Stimulated activated CD4-positive, alpha-beta T cell treated with anti-CD3 and anti-CD28 coated beads, Interleukin-2, amount 100 ng/mL, for 4 hours (primary cell): ENCODE measurements around the gene CLCN7.

Source experiments
- DNase-seq: peaks from one replicate; pipeline ENCODE4 v3.0.0-alpha.2; 2020; ENCODE audit warnings: low read depth

The CLCN7 gene

DNA sequence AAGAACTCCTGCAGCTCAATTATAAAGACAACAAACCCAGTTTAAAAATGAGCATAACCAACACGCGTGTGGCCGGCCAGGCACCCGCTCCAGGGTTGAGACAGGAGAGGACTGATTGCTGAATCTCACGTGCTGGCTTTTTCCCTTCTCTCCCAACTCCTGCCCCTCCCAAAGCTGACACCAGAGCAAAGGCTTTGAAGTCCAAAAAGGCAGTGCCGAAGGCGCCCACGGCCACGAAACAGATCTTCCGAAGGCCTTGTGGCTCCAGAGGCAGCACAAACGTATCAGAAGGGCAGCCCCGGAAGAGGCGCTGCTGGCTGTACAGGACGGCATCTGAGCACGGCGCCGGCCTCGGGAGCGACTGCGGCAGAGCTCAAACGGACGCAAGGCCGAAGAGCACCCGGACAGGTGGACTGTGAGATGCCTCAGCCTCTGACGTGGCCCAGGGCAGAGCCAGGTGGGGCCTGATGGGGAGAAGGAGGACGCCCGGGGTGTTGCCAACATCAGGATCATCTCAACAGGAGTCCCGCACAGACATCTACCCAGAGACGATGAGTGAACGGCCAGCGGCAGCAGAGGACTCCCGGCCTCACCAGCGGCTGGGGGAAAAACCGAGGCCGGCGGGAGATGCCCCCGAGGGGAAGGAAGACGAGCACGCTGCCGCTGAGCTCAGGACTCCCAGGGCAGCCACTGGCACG is 10.5 kb downstream of the CLCN7 start:
- no peak for DNase-seq

DNA sequence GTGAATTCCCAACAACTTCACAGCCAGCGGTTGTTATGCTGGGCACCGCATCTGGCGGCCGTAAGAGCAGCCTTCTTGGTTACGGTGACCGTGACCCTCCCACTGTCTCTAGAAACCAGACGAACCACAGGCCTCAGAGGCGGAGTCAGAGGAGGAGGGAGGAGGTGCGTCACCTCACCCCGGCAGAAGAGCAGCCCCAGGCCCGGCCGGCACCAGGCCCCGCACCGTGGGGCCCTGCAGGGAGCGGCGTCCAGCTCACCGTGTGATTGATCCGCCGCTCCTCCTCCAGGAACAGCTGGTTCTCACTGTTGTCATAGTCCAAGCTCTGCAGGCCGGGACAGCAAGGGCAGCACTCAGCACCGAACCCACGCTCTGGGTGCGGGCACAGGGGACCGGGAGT is 13.7 kb downstream of the CLCN7 start:
- DNase-seq, result no peak

GRCh38 chr16:1460602-1461138 is 14.2 kb downstream of the CLCN7 start:
- no peak for DNase-seq

DNA sequence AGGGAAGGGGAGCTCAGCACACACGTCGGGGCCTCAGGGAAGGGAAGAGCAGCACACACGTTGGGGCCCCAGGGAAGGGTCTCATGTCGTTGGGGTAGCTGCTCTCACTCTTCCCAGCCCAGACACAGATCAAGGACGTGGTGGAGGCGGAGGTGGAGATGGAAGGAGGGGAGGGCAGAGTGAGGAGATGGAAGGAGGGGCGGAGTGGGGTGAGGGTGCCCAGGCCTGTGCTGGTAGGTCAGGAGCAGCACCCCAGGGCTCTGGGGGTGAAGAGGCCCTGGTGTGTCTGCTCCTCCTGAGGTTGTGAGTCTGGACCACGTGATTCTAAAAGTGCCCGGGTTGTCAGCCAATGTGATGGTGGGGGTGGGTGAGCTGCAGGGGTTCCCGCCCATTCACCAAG is 14.9 kb downstream of the CLCN7 start:
- no peak for DNase-seq

GRCh38 chr16:1458977-1459341 is 15.9 kb downstream of the CLCN7 start:
- no peak for DNase-seq

GRCh38 chr16:1458336-1458976 is 16.4 kb downstream of the CLCN7 start:
- DNase-seq, result peak; percentile 6

DNA sequence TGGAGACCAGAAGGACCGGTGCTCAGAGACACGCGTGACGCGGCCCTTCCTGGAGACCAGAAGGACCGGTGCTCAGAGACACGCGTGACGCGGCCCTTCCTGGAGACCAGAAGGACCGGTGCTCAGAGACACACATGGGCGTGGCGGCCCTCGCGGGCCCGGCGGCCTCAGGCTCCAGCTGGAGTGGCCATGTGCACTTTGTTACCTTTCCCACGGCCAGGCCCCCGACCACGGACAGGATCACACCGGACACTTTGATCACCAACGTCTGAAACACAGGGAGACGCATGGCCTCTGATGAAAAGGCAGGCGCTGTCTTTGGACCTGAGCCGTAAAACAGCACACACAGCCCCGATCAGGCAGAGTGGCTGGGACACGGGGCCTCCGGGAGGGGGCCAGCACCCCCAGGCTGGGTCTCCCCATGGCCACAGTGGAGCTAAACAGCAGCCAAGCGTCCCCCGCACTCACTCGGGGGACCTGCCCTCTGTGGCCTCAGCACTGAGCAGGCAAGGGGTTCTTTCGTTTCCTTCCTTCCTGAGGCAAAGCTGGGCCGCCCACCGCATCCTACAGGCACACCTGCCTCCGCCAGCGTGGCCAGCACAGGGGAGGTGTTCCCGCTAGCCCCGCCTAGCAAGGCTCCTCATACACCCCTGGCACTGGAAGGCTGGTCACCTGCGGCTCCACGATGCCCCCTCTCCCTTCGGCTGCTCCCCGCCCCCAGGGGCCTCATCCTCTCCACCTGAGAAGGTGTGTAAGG is 17.2 kb downstream of the CLCN7 start:
- DNase-seq, result no peak

- no peak for DNase-seq
Measured at GRCh38 chr16:1456951-1457350, 17.9 kb downstream of the CLCN7 start.

- DNase-seq, result no peak
Measured at GRCh38 chr16:1455190-1456171, 19.3 kb downstream of the CLCN7 start.

DNA sequence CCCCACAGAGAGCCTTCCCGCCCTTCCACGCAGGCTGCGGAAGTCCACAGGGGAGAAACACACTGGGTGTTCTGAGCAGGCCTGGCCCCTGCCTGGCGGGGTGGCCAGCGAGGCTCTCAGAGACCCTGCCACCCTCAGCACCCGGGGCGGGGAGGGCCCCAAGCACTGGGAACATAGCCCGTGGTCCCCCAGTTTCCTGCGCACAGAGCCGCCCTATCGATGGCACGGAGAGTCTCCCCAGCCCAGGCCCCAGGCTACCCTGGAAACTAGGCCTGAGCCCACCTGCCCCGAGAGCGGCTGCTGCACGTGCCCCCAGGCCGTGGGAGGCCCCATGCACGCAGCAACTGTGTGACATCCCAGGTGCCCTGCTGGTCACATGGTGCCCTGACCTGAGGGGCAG is 20.3 kb downstream of the CLCN7 start:
- no peak for DNase-seq

DNA sequence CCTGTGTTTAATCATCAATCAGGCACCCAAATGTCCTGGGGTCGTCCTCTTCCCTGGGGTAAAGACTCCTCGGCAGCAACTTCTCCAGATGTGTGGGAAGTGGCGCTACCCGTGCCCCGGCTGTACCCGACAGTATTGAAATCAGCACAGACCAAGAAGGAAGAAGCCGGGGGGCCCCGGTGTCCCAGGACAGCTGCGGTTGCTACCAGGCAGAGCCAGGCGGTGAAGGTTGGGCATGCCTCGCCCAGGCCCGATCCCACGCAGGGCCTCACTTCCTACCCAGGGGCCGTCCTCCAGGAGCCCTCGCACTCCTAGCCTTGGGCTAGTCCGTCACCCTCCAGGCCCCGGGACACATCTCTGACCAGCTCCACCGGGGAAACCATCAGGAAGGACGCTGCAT is 21.5 kb downstream of the CLCN7 start:
- DNase-seq, result no peak

DNA sequence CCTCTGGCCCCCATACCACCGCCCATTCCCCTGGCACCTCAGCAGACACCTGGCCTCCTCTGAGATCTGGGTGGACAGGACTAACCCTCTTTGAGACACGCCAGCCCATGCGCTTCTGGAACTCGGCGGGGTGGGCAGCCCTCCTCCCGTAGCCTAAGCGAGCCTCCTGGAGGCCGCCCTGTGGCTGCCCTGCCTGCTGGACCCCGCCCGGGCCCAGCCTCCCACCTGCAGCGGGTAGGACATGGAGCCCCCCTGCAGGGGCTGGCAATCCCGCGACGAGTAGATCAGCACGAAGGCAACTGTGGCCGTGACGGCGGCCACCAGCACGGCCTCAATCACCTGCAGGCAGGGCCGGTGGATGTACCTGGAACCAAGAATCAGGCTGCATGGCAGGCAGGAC is 22.3 kb downstream of the CLCN7 start:
- no peak for DNase-seq

DNA sequence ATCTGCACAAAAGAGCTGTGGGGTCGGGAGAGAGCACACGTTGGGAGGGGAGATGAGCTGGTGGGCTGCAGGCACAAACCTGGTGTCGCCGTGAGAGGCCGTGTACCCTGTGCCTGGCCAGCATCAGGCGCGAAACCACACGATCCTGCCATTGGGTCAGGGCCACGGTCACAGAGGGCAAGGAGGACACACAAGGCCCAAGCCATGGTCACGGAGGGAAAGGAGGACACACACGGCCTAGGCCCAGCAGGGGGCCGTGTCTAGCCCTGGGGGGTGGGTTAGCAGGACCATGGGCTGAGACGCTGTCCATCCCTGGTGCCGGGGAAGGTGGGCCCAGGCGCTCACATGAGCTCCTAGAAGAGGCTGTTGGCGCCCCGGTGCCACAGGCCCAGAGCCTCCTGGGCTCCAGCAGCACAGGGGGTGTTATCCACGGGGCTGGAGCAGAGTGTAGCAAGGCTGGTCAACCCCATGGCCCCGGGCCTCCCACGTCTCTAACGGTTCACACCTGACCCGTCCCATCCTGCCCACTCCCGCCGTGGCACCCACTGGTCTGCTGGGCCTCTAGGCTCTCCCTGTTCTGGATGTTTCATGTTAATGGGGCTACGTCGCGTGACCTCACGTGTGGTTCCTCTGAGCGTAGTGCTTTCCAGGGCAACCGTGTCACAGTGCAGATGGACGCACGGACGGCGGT is 23.0 kb downstream of the CLCN7 start:
- no peak for DNase-seq

DNA sequence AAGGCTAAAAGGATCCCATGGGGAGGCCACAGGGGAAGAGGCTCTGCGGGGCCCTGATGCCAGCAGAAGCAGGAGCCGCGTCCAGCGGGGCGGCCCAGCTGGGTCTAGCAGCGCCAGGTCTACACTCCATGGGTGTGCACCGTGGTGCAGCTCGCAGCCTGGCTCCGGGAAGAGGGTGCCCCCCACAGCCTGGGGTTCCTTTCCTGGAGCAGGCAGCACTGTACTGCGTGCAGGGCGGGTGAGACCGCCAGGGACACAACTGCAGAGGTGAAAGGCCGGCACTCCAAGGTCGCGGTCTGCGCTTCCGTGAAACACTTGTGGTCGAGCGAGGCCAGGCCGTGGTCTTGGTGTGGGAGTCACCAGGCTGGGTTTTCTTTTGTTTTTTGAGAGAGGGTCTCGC is 24.0 kb downstream of the CLCN7 start:
- DNase-seq, result no peak

DNA sequence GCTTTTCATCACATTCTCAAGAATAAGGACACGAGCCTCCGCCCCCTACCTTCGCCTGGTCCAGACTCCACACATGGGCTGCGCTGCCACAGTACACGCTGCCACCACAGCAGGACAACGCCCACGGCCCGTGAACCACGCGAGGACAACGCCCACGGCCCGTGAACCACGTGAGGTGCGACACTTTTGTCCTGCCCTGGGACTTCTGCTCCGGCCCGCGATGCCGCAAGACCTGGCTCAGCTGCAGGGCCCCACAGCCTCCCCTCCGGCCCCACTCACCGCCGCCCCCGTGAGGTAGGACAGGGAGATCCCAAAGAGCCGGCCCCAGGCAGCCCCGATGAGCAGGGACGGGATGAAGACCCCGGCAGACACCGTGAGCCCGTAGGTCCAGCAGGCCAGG is 24.6 kb downstream of the CLCN7 start:
- DNase-seq, result no peak

DNA sequence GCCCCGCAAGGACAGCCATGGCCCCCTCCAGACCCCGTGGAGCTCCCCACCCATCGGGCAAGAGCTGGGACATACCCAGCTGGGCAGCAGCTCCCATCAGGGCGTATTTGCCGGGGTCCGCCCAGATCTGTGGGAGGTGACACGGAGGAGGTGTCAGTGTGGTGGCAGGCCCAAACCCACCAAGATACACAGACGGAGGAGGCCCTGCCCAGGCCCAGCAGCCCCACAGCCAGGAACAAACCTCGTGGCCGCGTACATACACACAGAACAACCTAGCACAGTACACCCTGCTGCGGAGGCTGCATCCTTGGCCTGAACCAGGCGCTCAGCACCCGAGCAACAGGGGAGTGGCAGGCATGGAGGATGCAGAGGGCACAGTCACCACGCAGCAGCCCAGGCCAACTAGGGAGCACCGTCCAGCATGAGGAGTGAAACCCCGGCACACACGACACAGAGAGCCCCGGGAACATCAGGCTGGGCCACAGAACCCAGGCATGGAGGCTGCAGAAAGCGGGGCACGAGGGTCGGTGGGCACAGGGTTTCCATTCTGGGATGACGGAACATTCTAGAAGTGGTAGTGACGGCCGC is 25.5 kb downstream of the CLCN7 start:
- DNase-seq, result no peak

- DNase-seq, result no peak
Measured at GRCh38 chr16:1448536-1449116, 26.2 kb downstream of the CLCN7 start.

DNA sequence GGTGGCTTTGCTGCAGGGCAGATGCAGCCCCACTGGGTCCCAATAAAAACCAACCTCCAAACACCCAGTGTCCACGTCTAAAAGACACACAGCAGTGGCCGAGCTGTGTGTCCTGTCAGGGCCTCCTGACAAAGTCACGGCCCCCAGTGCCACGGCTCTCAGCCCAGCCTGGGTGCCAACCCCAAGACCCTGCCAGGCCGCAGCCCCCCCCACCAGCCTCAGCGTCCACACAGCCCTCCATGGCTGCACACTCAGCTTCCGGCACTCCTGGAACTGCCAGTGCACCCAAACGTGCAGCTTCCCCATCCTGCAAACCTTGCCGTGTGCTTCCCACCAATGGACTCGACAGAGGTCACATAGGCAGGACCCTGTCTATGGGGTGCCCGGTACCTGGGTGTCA is 26.9 kb downstream of the CLCN7 start:
- no peak for DNase-seq

DNA sequence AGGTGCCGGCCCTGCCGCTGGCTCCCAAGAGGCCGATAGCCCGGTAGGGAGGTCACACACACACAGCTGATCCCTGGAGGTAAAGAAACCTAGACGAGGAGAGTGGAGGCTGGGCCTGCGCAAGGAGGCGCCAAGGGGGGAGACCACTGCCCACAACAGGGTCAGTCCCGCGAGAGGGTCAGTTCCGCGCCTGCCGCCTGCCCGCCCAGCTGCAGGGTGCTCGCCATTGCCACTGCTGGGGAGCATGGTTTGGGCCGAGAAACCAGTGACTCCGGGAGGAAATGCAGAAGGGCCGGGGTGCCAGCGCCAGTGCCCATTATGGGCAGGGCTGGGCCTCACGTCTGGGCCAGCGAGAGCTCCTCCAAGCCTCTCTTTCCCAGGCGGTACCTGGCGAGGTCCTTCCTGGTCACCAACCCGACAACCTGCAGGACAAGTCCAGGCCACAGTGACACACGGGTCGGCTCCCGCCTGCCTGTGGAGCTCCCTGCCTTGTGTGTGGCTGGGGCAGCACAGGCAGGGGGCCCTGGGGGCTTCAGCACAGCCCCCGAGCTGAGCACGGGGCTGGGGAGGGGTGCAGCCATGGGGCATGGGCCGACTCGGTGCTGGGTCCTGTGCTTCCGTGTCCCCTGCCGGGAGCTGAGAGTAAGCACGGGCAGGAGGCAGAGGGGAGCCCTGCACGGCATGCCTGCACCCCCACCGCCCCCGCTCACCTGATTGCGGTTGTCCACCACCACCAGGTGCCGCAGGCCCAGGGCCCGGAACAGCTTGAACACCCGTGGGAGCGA is 28.3 kb downstream of the CLCN7 start:
- no peak for DNase-seq
